C4-2B (cell line): Measurements from ENCODE around the gene WDR11.

Experiments used
- H3K27ac ChIP-seq: fragments of 450-650 bp; 2 replicates; pipeline ENCODE4 v1.5.1; 2017
- CTCF ChIP-seq: fragments of 450-650 bp; conservative IDR thresholded peaks from 2 replicates; pipeline ENCODE4 v1.5.1; 2017; ENCODE audit warnings: mild to moderate bottlenecking
- ZFX ChIP-seq: fragments of 450-650 bp; IDR thresholded peaks from 2 replicates; pipeline ENCODE4 v1.6.1; 2017

WDR11 gene

DNA sequence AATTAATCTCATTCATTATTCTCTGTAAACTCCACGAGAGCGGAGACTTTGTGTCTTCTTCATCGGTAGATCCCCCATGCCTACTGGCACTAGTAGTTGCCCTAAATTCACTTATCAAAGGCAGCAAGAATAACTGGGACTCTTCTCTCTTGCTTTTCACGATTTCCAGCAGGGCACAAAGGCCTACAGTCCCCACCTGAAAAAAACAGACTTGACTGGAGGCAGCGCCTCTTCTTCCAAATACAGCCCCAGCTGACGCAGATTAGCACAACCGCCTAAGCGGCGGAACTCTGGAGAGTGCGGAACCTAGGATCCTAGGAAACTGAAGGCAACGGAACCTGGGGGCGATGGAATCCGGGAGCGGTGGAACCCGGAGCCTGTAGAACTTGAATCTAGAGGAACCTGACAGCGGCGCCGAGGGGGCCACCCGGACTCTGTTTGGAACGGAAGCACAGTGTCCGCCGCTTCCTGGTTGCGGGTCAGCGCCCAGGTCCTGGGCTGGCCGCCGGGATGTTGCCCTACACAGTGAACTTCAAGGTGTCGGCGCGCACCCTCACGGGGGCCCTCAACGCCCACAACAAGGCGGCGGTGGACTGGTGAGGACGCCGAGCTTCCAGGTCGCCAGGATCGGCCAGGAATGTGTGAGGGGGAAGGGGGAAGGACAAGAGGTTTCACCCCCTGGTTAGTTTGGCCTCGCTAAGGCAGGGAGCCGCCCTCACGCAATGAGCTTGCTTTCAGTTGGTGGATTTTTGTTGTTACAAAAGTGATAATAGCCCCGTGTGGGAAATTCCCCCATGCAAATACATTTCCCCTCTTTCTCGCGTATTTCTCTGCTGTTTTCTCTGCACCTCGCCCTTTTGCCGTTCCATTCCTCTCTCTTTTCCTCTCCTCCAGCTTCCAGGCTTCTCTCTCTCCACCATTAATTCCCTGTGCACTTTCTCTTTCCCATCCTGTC is at the start of gene WDR11:
Gene WDR11 (plus strand): TSS at position 452 of the 955 bp plus-strand sequence. CDS start 59 bp downstream, at position 511.
- peak within 1 kb of the TSS; percentile 78 for H3K27ac ChIP-seq
- TF ChIP-seq ZFX (peak; percentile 40; the same call in 1 of the 2 replicates), CTCF (no peak)

GRCh38 chr10:120802935-120803334 is 48.2 kb upstream of the WDR11 start:
- TF ChIP-seq CTCF (no peak), ZFX (no peak)
- no peak overlapping the region for H3K27ac ChIP-seq

DNA sequence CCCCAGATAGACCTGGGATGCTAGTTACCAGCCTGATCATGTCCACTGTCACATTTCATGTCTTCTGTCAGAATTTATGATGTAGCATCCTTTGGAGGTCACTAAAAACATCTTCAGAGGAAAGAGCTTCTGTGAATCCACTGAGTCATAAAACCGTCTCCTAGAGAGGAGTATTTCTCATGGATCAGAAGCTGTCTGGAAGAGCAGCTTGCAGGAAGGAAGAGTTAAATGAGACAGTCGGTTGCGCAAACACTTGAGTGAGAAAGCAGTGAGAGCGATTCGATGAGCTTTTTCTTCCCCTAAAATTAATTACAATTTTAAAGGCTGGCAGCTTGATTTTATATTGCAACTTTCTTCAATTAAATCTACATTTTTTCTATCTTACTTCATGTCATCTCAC is 47.2 kb upstream of the WDR11 start:
- TF ChIP-seq ZFX = no peak
- no peak for TF ChIP-seq CTCF
- no peak overlapping the region for H3K27ac ChIP-seq

DNA sequence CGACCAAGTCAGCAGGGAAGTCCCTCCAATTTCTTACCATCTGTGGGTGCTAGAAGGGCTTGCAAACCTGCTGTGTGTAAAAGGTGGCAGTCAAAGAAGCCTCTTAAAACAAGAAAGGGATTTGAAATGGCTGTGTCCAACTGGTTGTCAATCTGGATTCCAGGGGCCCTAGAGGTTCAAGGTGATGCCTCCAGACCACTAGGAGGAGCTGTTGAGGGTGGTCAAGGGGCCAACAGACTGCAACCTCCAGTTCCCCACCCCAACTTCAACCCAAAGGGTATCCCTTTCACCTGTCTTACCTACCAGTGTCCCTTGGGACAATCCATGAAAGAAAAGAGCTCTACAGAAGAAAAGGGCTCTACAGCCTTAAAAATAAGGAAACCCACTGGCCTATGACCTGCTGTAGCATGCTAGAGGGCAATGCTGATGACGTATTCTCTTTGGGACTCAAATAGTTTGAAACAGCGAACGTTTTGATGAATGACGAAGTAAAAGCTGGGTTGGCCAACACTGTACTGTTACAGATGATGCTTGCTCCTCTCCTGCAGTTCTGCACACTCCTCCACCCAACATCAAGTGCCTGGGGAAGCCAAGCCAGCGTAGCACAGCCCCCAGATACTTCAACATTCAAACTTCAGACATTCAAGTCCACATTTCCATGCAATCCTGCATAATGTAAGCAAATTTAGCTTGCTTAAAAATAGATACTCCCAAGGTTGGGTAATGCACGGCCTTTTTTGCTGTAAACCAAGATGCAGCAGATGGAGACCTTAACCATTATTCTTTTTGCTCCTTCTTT is 45.9 kb upstream of the WDR11 start:
- H3K27ac ChIP-seq = no peak overlapping the region
- peak; percentile 23 for TF ChIP-seq CTCF
- no peak for TF ChIP-seq ZFX

DNA sequence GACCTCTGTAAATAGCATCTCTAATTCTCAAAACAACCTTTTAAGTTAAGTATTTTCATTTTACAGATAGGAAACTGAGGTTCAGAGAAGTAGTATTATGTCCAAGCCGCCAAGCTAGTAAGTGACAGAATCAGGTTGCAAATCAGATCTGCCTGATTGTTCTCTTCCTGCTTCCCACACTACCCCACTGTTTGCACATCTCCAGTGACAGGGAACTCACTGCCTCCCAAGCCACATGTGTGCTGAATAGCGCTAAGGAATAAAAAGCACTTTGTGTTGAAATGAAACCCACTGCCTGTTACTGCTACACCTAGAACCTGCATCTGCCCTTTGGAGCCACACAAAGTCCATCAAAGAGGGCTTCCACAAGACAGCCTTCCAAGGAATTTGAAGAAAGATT is 45.1 kb upstream of the WDR11 start:
- TF ChIP-seq ZFX (no peak), CTCF (no peak)
- no peak overlapping the region for H3K27ac ChIP-seq

GRCh38 chr10:120810298-120810697 is 40.9 kb upstream of the WDR11 start:
- no peak for TF ChIP-seq CTCF
- no peak for TF ChIP-seq ZFX
- no peak overlapping the region for H3K27ac ChIP-seq

- H3K27ac ChIP-seq = no peak overlapping the region
- TF ChIP-seq CTCF (no peak), ZFX (no peak)
Measured at GRCh38 chr10:120813085-120813484, 38.1 kb upstream of the WDR11 start.
